Stimulated activated naive CD8-positive, alpha-beta T cell treated with anti-CD3 and anti-CD28 coated beads, Interleukin-15, amount 100 ng/mL, for 72 hours (primary cell): ENCODE measurements around the gene MBOAT1.

Experiments used
- ATAC-seq: fragments of 150-1000 bp; cut with Tn5 transposase; 2 replicates; pipeline ENCODE4 v1.10.0; 2021; ENCODE audit warnings: mild to moderate bottlenecking, moderate library complexity
- DNase-seq, 2 donors: peaks; one replicate each; pipeline ENCODE4 v3.0.0; 2021 to 2022
- H3K27ac Mint-ChIP-seq, 2 donors: one replicate each; pipeline ENCODE4 v1.8.0; 2022; ENCODE audit warnings: mild to moderate bottlenecking in 2 of 2, mixed read lengths in 2 of 2, moderate library complexity in 2 of 2
- H3K27me3 Mint-ChIP-seq: one replicate; pipeline ENCODE4 v1.8.0; 2022; ENCODE audit warnings: mixed read lengths
- H3K4me1 Mint-ChIP-seq: one replicate; pipeline ENCODE4 v1.8.0; 2022; ENCODE audit warnings: mild to moderate bottlenecking, mixed read lengths
- H3K4me3 Mint-ChIP-seq, 2 donors: one replicate each; pipeline ENCODE4 v1.8.0; 2022; ENCODE audit warnings: mild to moderate bottlenecking in 2 of 2, mixed read lengths in 2 of 2, moderate library complexity in 1 of 2
- H3K9me3 Mint-ChIP-seq, 2 donors: one replicate each; pipeline ENCODE4 v1.8.0; 2022; ENCODE audit warnings: mixed read lengths in 2 of 2

Gene MBOAT1

DNA sequence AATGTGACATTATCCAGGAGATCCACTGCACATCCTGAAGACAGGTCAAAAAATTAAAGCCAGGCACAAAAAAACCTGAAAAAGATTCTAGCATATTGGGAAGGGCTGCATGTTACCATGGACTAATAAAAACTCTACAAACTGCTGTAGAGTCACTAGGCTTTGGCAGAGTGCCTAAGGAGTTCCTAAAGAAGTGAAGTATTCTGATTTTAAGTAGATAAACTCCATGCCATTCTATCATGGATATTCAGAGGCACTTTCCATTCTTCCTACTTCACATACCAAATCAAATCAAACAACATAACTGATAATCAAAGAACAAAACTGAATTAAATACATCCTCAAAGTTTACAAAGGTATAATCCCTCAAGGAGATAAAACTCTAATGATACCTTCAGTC is 3.0 kb upstream of the MBOAT1 start:
- no peak overlapping the region for H3K4me3 Mint-ChIP-seq
- ATAC-seq (no peak), DNase-seq (no peak)
- peaks cover 12% of the 10 kb centered on the region for H3K27me3 Mint-ChIP-seq
- H3K27ac Mint-ChIP-seq: no peak overlapping the region
- H3K4me1 Mint-ChIP-seq: peaks cover 22% of the 10 kb centered on the region
- no peaks in the 10 kb centered on the region for H3K9me3 Mint-ChIP-seq

DNA sequence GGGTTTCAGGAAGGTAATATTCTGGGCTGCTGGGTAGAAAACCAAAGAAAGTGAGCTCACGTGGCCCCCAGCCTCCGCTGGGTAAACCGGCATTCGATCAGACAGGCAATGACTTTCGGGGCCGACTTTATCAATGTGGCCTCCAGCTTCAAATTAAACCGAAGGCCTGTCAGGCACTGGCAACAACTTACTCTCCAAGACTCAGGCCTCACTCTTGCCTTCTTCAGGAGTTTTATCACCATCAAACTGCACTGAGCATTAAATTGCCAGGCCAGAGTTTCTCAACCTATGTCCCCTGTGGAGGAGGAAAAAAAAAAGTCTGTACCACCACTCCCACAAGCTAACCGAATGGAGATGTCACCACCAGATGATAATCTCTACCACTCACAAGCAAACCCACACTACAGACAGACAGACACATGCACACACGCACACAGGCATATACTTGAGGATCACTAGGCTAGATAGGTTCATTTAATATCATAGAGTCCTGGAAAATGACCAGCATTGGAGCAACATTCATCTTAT is 1.1 kb upstream of the MBOAT1 start:
- peaks cover 29% of the 10 kb centered on the region for H3K4me1 Mint-ChIP-seq
- no peaks in the 10 kb centered on the region for H3K9me3 Mint-ChIP-seq
- peak overlapping the region; percentile 95 to 96 for H3K27ac Mint-ChIP-seq
- peaks cover 12% of the 10 kb centered on the region for H3K27me3 Mint-ChIP-seq
- ATAC-seq: no peak
- no peak for DNase-seq
- H3K4me3 Mint-ChIP-seq: peak overlapping the region; percentile 84 to 93

DNA sequence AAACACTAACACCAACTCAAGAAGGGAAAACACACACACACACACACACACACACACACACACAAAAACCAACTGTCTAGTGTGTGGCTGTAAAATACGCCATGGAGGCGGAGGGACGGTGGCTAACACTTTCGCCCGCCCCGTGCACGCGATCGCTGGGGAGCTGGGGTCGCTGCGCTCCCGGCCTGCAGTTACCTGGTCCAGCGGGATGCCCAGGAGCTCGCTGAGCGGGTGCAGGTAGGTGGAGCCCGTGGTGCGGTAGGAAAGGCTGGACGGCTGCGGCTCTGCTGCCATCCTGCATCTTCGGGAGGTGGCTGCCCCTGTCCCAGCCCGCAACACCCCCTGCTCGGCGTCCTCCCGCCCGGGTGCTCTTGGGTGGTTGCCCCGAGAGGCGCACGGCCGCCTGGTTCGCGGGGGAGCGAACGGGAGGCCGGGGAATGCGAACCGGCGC is 303 bp downstream of the MBOAT1 start:
- Mint-ChIP-seq H3K4me1 (peaks cover 33% of the 10 kb centered on the region), H3K4me3 (peak overlapping the region; percentile 85 to 90), H3K27me3 (peaks cover 12% of the 10 kb centered on the region), H3K9me3 (no peaks in the 10 kb centered on the region), H3K27ac (peak overlapping the region; percentile 90 to 95)
- no peak for DNase-seq
- ATAC-seq: peak; percentile 52

DNA sequence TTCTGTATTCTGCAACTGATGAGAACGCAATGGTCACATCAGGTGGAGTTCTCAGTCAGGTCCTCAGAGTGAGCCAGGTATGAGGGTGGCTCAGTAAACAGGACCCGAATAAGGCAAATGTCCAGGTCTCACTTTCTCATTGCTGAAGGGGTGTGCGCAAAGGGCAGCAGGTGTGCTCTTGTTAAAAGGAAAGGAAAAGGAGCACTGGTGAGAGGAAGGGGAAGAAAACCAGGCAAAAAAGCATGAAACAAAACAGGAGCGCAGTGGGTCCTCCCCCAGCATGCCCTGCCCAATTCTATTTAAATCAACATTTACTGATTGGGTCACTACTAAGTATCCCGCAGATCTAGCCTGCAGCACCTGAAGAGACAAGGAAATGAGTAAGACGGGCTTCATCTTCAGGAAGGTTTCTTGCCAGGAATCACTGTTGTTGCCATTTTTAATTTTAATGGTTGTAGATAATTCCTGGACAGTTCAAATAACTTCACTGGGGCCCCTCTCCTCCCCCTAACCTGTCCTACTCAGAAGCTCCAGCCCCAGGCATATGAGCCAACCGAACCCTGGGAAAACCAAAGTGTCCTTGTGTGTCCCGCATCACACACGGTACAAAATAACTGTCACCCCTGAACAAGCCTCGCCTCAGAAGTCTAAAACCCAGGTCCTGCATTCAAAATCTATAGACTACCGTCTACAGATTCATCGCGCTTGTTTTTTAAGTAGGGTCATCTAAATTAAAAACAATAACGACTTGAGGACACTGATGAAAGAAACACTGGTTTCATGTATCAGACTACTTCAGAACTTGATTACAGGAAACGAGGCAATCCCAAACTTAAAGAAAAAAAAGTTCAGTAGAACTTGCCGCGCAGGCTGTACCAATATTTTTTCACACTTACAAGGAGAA is 980 bp downstream of the MBOAT1 start:
- ATAC-seq: no peak
- H3K27ac Mint-ChIP-seq: peak overlapping the region; percentile 90 to 95
- H3K4me1 Mint-ChIP-seq: peaks cover 40% of the 10 kb centered on the region
- H3K27me3 Mint-ChIP-seq: peaks cover 12% of the 10 kb centered on the region
- DNase-seq: no peak
- H3K9me3 Mint-ChIP-seq: no peaks in the 10 kb centered on the region
- H3K4me3 Mint-ChIP-seq: peak overlapping the region; percentile 85 to 90

DNA sequence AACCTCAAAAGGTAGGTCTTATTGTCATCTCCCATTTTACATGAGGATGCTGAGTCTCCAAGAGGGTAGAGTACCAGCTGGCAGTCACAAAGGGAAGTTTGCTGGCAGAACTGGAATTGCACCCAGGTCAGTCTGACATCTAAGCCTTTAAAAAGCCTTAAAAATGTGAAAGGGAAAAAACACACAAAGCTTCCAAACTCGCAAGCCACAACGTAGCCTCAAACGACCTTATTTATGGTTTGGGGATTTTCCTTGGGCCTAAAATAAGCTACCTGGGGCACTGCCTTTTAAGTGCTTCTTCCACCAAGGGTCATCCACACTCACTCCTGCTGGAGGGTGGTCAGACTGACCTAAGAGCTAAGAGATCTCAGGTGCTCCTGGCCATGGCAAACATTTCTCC is 2.1 kb downstream of the MBOAT1 start:
- peaks cover 51% of the 10 kb centered on the region for H3K4me1 Mint-ChIP-seq
- no peaks in the 10 kb centered on the region for H3K9me3 Mint-ChIP-seq
- no peak overlapping the region for H3K4me3 Mint-ChIP-seq
- H3K27ac Mint-ChIP-seq: no peak overlapping the region
- DNase-seq (no peak), ATAC-seq (no peak)
- H3K27me3 Mint-ChIP-seq: peaks cover 12% of the 10 kb centered on the region

DNA sequence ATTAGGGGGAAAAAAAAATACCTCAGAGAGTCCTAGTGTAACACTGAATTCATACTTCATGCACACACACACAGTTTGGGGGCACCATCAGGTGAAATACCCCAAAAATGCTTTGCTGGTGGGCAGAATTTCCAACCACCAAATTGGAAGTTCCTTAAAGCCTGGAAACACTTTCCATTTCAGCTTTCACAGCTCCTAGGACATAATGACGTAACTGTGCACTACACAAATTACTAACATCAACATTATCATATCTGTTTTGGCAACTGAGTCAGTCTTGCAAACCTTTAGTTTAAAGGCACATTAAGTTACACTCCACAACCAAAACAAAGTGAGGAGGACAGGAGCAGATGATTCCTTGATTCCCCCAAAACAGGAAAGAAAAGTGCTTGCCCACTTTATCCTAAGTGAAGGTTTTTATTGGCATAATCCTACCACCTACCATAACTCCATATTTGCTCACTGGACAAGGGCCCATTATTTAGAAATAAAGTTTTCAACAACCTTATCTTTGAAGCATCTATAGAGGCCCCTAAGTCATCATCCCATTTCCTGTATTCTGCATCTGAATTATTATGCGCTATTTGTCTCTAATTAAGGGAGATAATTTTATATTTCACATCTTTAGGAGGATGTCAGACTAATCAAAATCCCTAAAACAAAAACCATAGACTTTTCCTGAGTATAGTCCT is 3.4 kb downstream of the MBOAT1 start:
- H3K9me3 Mint-ChIP-seq: no peaks in the 10 kb centered on the region
- H3K27ac Mint-ChIP-seq: no peak overlapping the region
- peaks cover 57% of the 10 kb centered on the region for H3K4me1 Mint-ChIP-seq
- ATAC-seq: no peak
- no peak overlapping the region for H3K4me3 Mint-ChIP-seq
- no peak for DNase-seq
- peaks cover 12% of the 10 kb centered on the region for H3K27me3 Mint-ChIP-seq

DNA sequence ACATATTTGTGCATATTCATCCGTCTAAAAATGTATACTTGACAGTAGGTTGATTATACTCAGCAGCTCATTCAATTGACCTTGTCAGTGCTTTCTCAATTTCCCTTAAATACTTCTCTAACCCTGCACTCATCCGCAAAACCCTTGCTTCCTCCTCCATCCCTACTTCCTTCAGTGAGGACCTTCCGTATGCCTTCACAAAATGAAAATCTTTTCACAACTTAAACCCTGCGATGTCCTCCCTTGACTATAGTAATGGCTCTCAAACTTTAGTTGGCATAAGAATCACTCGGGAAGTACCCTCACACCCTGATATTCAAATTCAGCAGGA is 5.2 kb downstream of the MBOAT1 start:
- Mint-ChIP-seq H3K27me3 (peaks cover 12% of the 10 kb centered on the region), H3K4me3 (peak overlapping the region; percentile 75 to 82), H3K27ac (peak overlapping the region in 1 of 2 donors; percentile 86), H3K9me3 (no peaks in the 10 kb centered on the region), H3K4me1 (peaks cover 53% of the 10 kb centered on the region)
- no peak for ATAC-seq
- DNase-seq: no peak

DNA sequence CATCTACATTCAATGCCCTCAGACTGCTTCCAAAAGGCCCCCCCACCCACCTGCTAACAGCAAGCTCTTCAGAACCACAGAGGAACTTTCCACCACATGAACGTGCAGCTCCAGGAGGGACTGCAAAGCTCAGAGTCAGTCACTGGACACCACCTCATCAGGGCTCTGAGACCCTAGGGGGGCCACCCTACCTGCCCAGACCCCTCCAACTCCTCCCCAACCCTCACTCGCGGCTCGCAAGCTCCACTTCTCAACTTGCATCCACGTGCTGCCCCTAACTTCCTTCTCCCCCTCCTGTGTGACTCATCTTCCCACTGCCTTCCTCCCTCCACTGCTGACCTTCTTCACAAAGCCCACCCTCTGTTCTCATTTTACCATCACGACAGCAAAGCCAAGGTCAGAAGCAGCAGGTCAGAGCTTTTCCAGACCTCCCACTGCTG is 6.5 kb downstream of the MBOAT1 start:
- peaks cover 1% of the 10 kb centered on the region for H3K27me3 Mint-ChIP-seq
- peak overlapping the region in 1 of 2 donors; percentile 75 for H3K4me3 Mint-ChIP-seq
- H3K4me1 Mint-ChIP-seq: peaks cover 51% of the 10 kb centered on the region
- no peaks in the 10 kb centered on the region for H3K9me3 Mint-ChIP-seq
- H3K27ac Mint-ChIP-seq: peak overlapping the region; percentile 17 to 59
- ATAC-seq (no peak), DNase-seq (no peak)

DNA sequence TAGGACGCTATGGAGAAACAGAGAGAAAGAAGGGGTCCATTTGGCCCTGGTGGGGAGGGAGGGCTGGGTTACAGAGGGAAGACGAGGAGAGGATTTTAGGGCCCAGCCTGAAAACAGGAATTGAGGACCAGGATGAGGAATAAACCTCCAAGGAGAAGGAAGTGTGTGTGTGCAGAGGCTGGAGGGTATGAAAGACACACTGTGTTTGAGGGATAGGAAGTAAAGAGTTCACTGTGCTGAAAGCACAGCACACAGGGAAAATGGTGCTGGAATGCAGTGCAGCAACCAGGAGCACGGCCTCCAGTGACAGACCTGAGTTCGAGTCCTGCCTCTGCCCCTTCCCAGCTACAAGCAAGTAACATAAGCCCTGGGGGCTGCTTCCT is 7.8 kb downstream of the MBOAT1 start:
- H3K4me1 Mint-ChIP-seq: peaks cover 43% of the 10 kb centered on the region
- H3K4me3 Mint-ChIP-seq: no peak overlapping the region
- DNase-seq (no peak), ATAC-seq (no peak)
- peak overlapping the region in 1 of 2 donors; percentile 75 for H3K27ac Mint-ChIP-seq
- H3K27me3 Mint-ChIP-seq: no peaks in the 10 kb centered on the region
- no peaks in the 10 kb centered on the region for H3K9me3 Mint-ChIP-seq

DNA sequence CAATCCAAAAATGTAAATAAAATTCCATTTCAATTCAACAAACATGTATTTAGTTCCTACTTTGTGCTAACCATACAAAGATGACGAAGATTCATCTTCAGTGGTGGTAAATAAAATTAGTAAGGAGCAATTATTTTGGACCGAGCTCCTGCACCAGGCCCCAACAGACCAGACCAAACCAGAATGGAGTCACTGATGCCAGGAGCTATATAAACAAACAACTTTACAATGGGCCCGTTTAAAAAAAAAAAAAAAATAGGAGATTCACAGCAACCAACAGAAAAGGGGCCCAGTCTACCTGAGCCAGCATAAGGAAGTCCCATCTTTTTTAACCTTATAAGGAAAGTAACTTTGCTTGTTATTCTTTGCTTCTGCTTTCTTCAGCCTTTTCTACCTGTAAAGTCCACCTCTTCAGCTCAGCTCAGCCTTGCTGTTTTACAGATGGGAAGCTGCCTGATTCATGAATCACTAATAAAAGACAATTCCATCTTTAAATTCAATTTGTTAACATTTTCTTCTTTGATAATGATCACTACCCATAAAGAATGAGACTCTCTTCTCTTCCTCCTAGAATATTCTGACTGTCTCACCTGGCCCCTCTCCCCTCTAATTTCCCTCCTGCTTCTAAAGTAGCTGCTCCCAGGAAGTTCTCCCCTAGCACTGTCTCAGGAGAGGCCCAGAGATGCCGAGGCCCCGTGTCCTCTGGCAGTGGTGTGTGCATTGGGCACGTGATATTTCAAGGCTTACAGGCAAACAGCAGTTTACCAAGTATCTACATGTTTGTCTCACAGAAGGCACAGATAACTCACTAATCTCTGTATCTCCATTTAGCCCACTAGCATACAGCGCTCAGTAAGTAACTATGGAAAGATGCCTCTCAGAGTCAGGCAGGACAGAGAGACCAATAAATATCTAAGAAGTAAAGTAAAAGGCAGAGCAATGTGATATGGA is 8.4 kb downstream of the MBOAT1 start:
- Mint-ChIP-seq H3K4me3 (no peak overlapping the region), H3K27ac (peak overlapping the region; percentile 65 to 75), H3K9me3 (no peaks in the 10 kb centered on the region), H3K27me3 (no peaks in the 10 kb centered on the region), H3K4me1 (peaks cover 43% of the 10 kb centered on the region)
- ATAC-seq (no peak), DNase-seq (no peak)

DNA sequence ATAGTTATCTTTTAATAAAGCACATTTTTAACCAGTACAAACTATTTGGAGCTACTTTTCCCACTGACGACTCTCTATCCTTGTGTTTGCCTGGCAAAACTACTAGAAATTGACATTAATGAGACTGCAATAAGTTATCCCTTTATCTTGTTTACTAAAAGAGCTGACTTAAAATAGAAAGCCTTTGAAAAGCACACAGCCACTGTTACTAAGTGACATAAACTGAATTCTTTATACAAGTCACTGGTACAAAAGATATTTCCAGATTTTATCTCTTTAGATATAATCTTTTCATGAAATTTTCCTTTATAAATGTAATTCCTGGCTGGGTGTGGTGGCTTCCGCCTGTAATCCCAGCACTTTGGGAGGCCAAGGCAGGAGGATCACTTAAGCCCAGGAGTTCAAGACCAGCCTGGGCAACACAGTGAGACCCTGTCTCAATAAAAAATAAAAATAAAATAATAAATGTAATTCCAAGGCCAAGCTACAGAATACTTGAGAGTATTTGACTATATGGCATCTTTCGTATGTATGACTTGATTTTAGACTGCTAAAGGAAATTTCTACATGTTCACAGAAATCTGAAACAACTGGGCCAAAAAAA is 9.5 kb downstream of the MBOAT1 start:
- Mint-ChIP-seq H3K4me1 (peaks cover 47% of the 10 kb centered on the region), H3K27ac (no peak overlapping the region)

DNA sequence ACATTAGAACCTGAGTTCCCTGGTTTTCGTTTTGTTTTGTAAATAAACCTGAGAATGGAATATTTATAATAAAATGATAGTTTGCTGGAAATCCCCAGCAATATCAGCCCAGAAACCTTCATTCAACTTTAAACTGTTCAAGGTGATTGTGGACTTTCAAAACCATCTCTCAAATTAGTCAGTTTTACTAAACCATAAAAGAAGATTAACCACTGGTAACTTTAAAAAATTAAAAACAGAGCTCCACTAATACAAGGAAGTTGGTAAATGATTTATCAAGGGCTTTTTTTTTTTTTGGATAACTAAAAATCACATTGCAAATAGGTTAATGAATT is 10.0 kb downstream of the MBOAT1 start:
- peaks cover 46% of the 10 kb centered on the region for H3K4me1 Mint-ChIP-seq
- DNase-seq (no peak), ATAC-seq (no peak)
- no peak overlapping the region for H3K27ac Mint-ChIP-seq
- no peak overlapping the region for H3K4me3 Mint-ChIP-seq
- H3K27me3 Mint-ChIP-seq: no peaks in the 10 kb centered on the region
- H3K9me3 Mint-ChIP-seq: no peaks in the 10 kb centered on the region

More for the DNA sequence above, 9.5 kb downstream of the MBOAT1 start:
- ATAC-seq (no peak), DNase-seq (no peak)
- Mint-ChIP-seq H3K4me3 (no peak overlapping the region), H3K9me3 (no peaks in the 10 kb centered on the region), H3K27me3 (no peaks in the 10 kb centered on the region)

DNA sequence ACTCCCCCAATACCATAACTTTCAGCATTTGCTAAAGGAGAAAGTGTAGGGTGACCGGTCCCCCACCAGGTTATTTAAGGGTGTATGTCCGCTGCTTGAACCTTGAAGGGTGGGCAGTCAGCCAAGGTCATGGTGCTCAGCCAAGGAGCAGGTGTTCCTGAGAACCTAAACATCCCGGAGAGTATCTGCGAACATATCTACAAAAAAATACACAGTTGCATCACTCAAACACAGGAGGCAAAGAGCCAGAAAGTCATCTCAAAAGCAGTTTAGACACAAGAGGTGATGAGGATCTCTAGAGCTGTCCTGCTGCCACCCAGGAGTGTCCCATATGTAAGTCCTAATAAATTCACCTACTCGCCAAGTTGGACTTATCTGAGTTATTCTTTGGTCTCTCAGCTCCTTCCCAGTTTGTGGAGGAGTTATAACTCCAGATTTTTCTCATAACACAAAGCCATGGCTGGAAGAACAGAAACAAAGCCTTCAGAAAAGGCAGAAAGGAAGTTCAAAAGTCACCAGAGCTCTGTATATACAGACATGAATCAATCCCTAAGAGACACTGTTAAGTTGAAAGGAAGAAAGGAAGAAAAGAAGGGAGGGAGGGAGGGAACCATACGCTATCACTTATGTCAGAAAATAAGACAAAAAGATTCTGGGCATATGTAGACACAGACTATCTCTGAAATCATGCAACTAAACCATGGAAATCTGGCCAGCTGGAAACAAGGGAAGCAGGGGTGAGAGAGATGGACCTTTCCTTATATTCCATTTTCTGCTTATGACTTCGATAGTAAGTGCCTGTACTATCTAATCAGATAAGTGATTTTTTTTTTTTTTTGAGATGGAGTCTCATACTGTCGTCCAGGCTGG is 11.3 kb downstream of the MBOAT1 start:
- H3K27me3 Mint-ChIP-seq: no peaks in the 10 kb centered on the region
- H3K27ac Mint-ChIP-seq: peak overlapping the region; percentile 22 to 93
- DNase-seq (no peak), ATAC-seq (no peak)
- H3K4me3 Mint-ChIP-seq: peak overlapping the region in 1 of 2 donors; percentile 29
- peaks cover 33% of the 10 kb centered on the region for H3K4me1 Mint-ChIP-seq
- no peaks in the 10 kb centered on the region for H3K9me3 Mint-ChIP-seq

DNA sequence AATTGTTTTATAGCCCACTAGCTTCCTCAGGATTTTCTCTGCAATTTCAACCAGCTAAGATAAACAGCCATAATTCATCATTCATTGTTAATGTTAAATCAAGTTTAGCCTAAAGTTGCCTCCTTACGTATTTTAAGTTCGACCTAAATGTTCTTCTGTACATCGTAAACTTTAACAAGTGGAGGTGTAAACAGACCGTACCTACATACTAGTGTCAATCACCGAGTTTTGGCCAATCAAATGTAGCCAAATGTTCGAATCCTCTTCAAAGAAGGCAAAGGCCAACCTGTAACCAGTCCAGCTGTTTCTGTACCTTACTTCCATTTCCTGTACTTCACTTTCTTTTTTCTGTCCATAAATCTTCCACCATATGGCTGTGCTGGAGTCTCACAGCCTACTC is 13.5 kb downstream of the MBOAT1 start:
- Mint-ChIP-seq H3K4me3 (no peak overlapping the region), H3K27ac (peak overlapping the region in 1 of 2 donors; percentile 35), H3K9me3 (no peaks in the 10 kb centered on the region), H3K4me1 (peaks cover 19% of the 10 kb centered on the region), H3K27me3 (no peaks in the 10 kb centered on the region)
- no peak for ATAC-seq
- no peak for DNase-seq
